ENCODE data around the gene TNIP1.

TNIP1 gene

GRCh38 chr5:151018846-151019245 is 62.0 kb downstream of the TNIP1 start:
- no peak for DNase-seq

- no peak for DNase-seq
Observed at GRCh38 chr5:151017897-151018296, 62.9 kb downstream of the TNIP1 start.

- DNase-seq: no peak
Observed at GRCh38 chr5:151016700-151017099, 64.1 kb downstream of the TNIP1 start.

GRCh38 chr5:151015974-151016587 is 64.8 kb downstream of the TNIP1 start:
- DNase-seq: no peak

- DNase-seq: no peak
Observed at GRCh38 chr5:151014680-151015343, 66.0 kb downstream of the TNIP1 start.

GRCh38 chr5:151012862-151013261 is 68.0 kb downstream of the TNIP1 start:
- no peak for DNase-seq

GRCh38 chr5:151008906-151009305 is 71.9 kb downstream of the TNIP1 start:
- no peak for DNase-seq

GRCh38 chr5:151008210-151008491 is 72.7 kb downstream of the TNIP1 start:
- no peak for DNase-seq

GRCh38 chr5:151007430-151008209 is 73.2 kb downstream of the TNIP1 start:
- no peak for DNase-seq

GRCh38 chr5:151006704-151007334 is 74.0 kb downstream of the TNIP1 start:
- DNase-seq: no peak

GRCh38 chr5:151005950-151006576 is 74.8 kb downstream of the TNIP1 start:
- DNase-seq: no peak

- no peak for DNase-seq
Observed at GRCh38 chr5:151005187-151005949, 75.5 kb downstream of the TNIP1 start.

GRCh38 chr5:151004499-151004898 is 76.3 kb downstream of the TNIP1 start:
- DNase-seq: no peak

- no peak for DNase-seq
Observed at GRCh38 chr5:151003503-151003860, 77.4 kb downstream of the TNIP1 start.

GRCh38 chr5:151002681-151003502 is 77.9 kb downstream of the TNIP1 start:
- DNase-seq: peak; percentile 45

GRCh38 chr5:151002250-151002649 is 78.6 kb downstream of the TNIP1 start:
- peak; percentile 29 for DNase-seq

- no peak for DNase-seq
Observed at GRCh38 chr5:151001436-151001835, 79.4 kb downstream of the TNIP1 start.

GRCh38 chr5:150999704-151000442 is 81.0 kb downstream of the TNIP1 start:
- no peak for DNase-seq

- DNase-seq: no peak
Observed at GRCh38 chr5:150993826-150994412, 86.9 kb downstream of the TNIP1 start.

GRCh38 chr5:150993422-150993821 is 87.4 kb downstream of the TNIP1 start:
- no peak for DNase-seq

GRCh38 chr5:150992705-150993104 is 88.1 kb downstream of the TNIP1 start:
- DNase-seq: no peak

Data from NCI-H146 (cell line).